ENCODE data around the gene RCHY1.
A peak's percentile ranks its signal among the peaks of the same experiment; 100 is the strongest.
"Not testable (repeated sequence)": the region's sequence is repeated elsewhere in the genome, so short reads cannot be mapped to it uniquely, and the experiment has no call there.

Gene RCHY1

DNA sequence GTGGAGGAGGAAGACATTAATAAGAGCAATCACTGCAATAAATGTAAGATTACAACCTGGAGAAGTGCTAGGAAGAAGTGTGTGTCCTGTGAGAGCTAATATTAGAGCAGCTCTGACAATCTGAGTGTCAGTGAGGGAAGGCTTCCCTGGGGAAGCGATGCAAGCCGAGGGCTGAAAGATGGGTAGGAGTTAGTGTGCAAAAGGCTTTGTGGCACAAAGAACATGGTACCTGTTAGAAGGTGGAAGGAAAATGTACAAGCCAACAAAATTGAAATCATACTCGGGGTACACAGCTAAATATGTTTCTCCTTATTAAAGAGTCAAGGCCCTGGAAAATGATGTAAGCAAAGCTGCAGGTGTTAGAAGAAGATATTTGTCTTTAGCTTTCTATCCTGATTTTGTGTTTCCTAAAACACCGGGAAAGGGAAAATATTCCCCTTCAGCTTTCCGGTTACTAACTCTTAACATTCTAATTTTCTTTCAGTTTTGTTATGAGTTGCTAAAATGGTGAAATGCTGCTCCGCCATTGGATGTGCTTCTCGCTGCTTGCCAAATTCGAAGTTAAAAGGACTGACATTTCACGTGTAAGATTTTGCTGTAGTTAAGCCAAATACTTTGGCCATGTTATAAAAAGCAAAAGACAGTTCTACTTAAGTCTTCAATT, 878 bp upstream of the RCHY1 start:
- DNase-seq: peak; percentile 12

DNA sequence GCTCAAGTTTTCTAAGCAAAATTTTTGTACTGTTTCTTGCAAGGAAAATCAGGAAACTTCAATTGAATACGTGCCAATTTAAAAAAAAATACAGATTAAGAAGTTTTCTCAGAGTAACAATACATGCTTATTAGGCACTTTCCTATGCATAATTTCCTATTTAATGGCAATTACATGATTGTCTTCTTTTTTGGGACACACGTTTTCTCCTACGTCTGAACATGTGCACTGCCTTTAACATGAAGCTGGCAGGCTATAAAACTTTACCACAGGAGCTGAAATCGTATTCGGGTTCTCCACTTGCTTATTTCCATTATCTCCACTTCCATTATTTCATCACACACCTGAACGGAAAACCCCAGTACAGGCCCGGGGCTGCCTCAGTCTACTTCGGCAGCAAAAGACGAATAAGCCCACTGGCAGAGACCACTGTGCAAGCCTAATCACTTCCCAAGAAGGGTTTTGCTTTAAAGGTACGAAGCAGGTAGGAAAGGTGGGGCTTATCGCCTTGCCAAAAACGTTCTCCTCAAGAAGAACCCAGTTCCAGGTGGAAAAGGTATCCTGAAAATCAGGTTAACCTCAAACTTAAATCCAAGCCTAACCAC, 575 bp downstream of the RCHY1 start:
- no peak for DNase-seq

DNA sequence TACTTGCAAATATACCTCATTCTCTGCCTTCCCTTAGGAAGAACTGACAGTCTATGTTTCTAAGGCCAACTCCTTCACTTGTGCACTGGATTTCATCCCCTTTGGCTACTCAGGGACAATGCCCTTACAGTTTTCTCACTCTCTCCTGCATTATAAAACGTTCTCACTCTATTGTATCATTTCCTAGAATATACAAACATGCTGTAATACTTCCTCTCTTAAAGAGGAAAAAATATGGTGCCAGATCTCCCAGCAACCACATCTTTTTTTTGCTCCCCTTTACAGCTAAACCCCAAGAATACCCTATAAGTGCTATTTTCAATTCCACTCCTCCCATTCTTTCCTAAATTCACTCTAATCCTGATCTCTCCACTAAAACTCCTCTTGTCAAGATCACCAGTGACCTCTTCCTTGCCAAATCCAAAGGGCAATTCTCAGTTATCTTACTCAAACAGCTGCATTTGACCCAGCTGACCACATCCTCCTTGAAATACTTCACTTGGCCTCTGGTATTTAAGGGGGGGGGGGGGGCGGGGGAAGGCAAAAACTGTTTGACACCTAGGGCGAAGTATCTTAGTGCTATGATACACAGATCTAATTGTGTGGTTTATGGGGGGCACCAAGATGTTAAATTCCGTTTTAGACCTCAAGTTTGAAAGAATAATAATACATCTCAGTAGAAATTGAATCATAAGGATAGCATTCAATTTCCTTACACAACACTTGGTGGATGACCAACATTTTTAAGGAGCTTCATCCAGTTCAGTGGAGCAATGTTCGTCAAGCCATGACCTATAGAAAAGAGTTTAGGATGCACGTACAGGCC, 1.6 kb downstream of the RCHY1 start:
- DNase-seq: no peak

DNA sequence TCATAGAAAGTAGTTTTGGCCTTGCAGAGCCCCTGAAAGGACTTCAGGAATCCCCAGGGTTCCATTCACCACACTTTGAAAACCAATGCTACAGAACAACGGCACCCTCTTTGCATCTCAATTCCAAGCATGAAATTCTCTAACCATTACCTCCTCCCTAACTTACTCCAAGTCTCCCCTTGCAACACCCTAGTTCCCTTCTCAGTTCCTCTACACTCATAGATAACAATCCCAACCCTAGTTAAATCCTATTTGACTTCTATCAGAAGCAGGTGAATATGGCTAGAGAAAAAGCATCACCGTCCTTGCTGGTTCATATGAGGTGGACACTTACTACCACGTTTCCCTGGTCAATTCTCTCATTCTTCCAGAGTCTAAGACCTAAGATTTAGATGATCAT, 2.4 kb downstream of the RCHY1 start:
- no peak for DNase-seq

DNA sequence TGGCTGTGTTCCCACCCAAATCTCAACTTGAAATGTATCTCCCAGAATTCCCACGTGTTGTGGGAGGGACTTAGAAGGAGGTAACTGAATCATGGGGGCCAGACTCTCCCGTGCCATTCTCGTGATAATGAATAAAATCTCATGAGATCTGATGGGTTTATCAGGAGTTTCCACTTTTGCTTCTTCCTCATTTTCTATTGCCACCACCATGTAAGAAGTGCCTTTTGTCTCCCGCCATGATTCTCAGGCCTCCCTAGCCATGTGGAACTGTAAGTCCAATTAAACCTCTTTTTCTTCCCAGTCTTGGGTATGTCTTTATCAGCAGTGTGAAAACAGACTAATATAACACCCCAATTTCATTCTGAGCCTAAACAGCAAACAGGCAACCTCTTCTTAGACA, 4.6 kb downstream of the RCHY1 start:
- DNase-seq: not testable (repeated sequence)

DNA sequence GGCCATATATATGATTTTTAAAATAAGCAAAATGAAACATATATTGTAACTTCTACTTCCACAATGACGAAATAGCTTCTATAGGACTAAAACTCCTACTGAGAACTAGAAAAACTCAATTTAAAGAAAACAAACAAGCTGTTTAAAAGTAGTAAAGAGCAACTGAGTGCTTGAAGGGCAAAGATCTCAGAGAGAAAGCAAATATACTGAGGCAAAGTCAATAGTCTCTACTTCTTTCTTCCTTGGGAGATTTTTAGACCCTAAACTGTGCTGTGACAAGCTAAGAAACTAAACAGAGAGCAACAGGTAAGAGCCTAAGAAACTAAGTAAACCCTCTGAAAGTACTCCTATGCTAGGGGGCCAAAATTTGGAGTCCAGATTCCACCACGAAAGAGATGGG, 8.6 kb downstream of the RCHY1 start:
- DNase-seq: no peak

DNA sequence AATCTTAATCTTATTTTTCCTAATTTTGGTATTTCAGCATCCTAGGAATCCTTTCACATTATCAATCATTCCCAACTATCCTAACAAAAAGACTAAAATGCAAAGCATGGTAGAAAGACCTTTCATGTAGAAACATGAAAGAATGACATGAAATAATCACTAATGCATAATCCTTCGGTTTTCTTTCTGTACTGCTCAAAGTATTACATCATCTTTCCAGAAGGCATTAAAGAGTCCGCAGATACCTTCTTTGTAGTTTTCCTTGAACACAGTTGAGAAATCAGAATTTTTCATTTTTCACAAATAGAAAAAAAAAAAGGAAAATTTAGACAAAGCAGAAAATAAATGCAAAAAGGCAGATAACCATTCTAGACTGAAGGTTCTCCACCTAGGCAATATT, 11.5 kb downstream of the RCHY1 start:
- no peak for DNase-seq

DNA sequence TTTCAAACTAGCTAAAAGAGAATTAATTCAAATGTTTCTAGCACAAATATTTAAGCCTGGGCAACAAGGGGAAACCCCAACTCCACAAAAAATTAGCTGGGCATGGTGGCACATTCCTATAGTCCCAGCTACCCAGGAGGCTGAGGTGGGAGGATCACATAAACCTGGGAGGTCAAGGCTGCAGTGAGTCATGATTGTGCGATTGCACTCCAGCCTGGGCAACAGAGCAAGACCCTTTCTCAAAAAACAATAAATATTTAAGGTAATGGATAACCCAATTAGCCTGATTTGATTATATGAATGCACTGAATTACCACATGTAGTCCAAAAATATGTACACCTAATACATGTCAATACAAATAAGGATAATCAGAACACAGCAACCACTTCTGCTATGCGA, 14.3 kb downstream of the RCHY1 start:
- DNase-seq: no peak

DNA sequence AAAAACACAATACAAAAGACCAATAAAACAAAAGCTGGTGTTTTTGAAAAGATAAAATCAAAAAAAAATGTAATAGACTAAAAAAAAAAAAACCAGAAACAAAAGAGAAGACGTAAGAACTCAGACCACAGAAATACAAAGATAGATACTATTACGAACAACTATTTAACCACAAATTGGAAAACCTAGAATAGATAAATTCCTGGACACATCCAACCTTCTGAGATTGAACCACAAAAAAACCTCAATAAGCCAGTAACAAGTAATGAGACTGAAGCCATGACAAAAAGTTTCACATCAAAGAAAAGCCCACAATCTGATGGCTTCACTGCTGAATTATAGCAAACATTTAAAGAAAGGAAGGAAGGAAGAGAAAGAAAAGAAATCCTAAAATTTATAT, 16.2 kb downstream of the RCHY1 start:
- DNase-seq: no peak

DNA sequence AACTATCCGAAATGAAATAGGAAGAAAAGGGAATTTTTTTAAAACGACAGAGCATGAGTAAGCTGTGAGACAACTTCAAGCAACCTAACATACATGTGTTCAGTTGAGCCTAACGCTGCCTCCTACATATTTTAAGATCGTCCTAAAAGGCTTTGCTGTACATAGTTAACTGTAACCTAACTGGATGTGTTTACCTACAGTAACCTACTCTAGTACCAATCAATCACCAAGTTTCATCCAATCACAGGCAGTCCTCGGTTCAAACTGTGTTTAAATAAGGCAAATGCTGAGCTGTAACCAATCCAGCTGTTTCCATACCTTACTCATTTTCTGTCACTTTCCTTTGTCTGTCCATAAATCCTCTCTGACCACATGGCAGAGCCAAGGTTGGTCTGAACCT, 17.1 kb downstream of the RCHY1 start:
- DNase-seq: no peak

DNA sequence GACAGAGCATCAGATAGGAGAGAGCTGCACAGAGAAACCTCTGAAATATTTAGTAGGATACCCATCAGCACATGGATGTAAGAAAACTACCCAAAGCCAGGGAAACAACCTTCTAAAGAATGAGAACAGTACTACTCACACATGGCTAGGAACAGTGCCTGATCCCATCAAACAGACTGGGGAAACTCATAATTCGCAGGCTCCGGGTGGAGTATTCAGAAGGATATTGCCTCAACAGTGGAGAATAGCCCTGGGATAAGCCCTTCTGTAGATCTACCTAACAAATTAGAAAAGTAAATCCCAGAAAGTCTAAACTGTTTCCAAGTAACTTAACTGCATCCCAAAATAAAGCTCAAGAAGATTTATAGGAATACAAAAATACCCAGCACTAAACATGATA, 17.8 kb downstream of the RCHY1 start:
- no peak for DNase-seq

DNA sequence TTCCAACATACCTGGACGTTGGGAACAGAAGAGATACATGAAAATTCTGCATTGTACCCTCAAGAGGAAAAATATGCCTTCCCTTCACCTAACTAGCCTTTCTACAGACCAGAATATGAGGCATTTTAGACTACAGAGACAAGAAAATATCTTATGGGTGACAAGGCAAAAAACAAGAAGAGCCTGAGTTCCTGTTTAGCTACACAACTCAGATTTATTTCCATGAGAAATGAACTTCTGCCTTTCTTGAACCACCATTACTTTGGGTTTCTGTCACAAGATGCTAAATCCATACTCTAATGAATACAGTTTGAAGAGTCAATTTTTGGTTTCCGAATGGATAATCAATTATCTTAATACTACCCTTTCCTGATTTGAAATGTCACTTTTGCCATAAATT, 18.7 kb downstream of the RCHY1 start:
- DNase-seq: no peak

DNA sequence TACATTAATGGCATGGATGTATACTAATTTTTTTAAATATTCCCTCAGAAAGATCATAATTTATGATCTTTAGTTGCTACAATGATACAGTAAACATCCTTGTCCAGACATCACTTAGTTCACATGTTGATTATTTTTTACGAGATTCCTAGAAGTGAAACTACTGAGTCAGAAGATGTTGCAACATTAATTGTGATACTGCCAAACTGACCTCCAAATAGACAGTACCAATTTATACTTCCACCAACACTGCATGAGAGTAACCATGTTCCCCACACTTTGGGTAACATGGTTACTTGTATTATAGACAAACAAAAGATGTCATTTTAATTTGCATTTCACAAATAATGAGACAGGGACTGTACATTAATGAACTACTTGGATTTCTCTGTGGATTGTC, 19.6 kb downstream of the RCHY1 start:
- no peak for DNase-seq

DNA sequence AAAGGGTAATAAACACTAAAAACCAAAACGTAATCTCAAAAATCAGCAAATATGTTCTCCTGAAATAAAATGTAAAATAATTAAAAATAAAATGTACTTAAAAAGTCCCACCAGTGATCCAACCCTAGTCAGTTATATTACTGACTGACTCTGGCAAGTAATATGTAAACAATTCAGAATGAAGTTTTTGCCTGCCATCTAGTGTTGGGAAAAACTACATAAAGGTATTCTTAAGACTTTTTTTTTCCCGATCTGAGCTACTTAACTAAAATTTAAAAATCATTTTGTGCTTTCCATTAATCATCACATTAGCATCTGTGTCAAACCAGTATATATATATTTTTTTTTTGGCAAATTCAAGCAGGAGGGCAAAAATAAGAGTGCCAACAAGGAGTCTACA, 24.0 kb downstream of the RCHY1 start:
- DNase-seq: no peak

DNA sequence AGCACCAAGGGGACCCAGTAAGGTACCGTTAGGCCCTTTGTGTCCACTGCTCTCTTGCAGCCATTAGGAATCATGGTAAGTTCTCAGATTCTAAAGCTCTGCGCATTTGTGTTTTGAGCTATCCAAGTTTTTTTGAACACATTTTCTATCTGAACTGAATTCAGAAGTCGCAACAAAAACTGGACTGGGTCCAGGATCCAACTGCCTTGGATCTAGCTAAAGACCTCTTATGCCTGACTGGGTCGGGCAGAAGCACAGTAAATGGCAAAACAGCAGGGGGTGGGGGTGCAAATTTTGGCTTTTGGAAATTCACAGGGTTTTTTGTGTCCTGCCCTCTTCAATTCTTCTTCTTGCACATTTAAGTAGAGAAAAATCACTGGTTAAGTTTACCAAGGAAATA, 30.0 kb downstream of the RCHY1 start:
- no peak for DNase-seq

DNA sequence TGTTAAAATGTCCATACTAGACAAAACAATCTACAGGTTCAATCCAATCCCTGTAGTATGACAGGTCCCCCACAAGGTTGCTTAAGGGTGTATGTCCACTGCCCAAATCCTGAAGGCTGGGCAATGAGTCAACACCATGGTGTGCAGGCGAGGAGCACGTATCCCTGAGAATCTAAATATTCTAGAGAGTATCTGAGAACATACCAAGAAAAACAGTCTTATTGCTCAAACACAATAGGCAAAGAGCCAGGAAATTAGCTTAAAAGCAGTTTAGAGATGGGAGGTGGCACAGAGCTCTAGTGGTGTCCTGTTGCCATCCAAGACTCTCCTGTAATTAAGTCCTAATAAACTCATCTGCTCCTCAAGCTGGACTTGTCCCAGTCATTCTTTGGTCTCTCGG, 37.0 kb downstream of the RCHY1 start:
- DNase-seq: no peak

DNA sequence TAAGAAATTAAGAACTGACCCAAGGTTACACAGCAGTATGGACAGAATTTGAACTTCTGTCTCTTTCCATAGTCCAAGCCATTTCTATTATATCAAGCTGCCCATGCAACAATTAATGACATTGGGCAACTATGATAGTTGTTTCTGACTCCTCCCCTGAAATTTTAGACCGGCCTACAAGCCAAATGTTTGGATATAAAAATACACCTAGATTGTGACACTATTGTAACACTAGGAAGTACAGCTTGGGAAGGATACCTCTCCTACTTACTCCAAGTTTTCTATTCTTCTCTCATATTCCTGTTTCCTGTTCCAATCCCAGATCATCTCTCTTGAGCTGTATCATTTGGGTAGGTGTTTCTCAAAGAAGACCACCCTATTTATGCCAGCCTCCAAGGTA, 43.5 kb downstream of the RCHY1 start:
- no peak for DNase-seq

DNA sequence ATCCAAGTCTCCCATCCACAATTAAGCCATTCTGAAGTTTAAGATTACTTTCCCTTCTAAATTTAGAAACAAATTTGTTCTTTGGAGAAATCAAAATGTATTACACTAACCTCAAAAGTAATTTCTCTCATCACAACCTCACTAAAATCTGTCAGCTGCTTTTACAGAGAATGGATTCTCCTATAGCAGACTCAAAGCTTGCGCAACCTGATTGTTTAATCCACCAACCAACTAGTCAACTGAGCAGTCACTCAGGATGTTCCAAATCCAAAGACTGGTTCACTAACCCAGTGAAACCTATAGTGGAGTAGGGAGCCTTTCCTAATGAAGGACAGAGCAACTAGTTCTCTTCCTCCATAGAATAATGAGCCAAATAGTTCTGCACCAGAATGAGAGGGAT, 44.3 kb downstream of the RCHY1 start:
- no peak for DNase-seq

DNA sequence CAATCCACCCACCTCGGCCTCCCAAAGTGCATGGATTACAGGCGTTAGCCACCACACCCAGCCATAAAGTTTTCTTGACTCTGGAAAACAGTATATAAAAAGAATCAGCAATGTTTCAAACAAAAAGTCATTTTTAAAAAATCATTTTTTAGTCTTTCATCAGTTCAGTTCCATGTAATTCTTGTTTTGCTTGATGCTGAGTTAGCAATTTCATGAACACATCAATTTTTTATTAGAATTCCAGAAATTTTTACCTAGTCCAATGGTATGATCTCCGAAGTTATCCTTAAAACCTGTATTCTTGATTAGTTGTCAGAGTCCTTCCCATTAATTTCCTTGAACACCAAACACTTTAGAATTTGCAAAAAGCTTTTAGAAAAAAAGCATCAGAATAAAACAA, 56.8 kb downstream of the RCHY1 start:
- DNase-seq: no peak

DNA sequence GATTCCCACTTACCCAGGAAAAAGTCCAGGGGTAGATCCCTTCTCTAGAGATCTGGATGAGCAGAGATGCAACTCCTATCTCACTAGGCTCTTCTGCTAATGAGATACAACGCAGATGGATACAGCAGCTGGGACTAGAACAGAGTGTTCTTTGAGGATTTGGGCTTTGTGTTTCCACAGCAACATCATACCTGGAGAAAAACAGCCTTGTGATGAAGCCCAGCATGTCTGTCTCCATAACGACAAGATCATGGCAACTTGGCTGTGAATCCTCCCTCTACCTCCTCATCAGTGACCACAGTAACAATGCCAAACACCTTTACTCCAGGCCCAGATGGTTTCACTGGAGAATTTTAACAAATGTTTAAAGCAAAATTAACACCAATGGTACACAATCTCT, 80.1 kb downstream of the RCHY1 start:
- DNase-seq: no peak

DNA sequence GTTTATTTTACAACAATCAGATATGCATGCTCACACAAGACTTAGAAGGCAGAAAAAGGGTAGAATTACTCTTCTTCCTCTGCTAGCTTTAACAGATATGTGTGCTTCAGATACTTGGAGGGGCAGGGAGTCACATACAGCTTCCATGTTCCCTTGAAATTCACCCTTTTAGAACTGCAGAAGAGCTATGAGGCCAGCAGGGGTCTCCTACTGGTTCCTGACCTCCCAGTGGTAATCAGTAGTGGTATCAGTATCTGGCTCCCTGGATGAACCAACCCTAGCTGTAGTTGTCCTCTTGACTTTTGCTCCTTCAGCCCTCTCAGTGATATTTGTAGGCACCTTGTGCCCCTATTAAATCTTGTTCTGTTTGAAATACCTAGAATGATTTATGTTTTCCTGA, 81.5 kb downstream of the RCHY1 start:
- DNase-seq: no peak

DNA sequence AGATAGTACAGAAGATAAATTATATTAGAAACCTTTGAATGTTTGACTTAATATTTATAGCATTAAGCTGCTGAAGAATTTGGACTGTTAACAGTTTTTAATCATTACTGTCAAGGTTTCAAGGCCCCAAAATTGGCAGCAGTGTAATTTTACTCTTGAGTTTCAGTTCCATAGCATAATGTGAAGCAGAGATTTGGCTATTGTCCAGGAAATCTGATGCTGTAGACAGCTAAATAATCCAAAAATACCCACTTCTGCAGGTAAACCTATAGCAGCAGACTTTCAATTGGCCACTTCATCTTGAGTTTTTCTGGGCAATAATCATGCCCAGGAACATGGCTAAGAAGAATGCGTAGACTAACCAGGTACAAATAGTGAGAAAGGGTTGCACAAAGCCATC, 85.0 kb downstream of the RCHY1 start:
- no peak for DNase-seq
